ENCODE measurements around the gene TUBD1.
A peak's percentile ranks its signal among the peaks of the same experiment; 100 is the strongest.
"Not testable (repeated sequence)": the region's sequence is repeated elsewhere in the genome, so short reads cannot be mapped to it uniquely, and the experiment has no call there.

The TUBD1 gene

GRCh38 chr17:59844884-59845594, 47.7 kb downstream of the TUBD1 start:
- no peak for ATAC-seq

GRCh38 chr17:59842901-59843652, 49.7 kb downstream of the TUBD1 start:
- peak; percentile 69 to 72 for ATAC-seq

DNA sequence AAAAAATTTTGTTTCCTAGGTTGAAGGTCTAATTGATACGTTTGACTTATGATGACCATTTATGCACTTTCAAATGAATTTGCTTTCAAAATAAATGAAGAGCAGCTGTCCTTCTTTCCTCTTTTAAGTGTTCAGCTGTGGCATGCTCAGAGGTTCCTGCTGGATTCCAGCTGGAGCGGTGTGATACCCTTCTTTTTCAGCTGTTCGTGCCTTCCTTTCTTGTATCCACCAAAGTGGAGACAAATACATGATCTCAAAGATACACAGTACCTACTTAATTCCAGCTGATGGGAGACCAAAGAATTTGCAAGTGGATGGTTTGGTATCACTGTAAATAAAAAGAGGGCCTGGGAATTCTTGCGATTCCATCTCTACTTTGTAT, 50.9 kb downstream of the TUBD1 start:
- ATAC-seq = not testable (repeated sequence)

DNA sequence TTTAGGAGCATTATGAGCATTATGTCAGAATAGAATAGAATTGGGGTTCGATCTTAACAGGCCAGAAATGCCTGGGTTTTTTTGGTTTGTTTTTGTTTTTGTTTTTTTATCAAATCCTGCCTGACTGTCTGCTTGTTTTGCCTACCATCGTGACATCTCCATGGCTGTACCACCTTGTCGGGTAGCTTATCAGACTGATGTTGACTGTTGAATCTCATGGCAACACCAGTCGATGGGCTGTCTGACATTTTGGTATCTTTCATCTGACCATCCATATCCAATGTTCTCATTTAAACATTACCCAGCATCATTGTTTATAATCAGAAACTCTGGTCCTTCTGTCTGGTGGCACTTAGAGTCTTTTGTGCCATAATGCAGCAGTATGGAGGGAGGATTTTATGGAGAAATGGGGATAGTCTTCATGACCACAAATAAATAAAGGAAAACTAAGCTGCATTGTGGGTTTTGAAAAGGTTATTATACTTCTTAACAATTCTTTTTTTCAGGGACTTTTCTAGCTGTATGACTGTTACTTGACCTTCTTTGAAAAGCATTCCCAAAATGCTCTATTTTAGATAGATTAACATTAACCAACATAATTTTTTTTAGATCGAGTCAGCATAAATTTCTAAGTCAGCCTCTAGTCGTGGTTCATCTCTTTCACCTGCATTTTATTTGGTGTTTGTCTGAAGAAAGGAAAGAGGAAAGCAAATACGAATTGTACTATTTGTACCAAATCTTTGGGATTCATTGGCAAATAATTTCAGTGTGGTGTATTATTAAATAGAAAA, 51.5 kb downstream of the TUBD1 start:
- not testable (repeated sequence) for ATAC-seq

DNA sequence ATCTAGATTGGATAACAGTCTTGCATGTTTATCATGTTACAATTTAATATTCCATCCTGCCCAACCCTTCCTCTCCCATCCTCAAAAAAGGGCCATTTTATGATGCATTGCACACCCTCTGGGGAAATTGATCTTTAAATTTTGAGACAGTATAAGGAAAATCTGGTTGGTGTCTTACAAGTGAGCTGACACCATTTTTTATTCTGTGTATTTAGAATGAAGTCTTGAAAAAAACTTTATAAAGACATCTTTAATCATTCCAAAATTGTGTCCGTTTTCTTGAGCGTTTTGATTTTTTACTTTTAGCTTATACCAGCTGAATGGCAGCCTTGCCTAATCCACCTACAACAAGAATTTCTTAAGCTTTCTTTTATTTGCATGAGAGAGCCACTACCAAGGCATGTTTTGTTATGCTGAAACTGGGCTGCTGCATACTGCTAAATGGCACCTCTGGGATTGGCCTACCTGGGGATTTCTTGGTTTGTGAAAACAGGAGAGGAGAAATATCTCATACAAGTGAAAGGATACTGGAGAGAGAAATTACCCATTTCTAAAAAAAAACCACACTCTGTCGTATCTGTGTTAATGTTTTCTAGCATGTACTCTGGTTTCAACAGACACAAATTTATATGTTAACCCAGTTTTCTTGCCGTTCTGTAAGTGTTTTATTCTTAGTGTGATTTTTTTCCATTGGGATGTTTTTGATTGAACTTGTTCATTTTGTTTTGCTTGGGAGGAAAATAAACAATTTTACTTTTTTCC, 52.2 kb downstream of the TUBD1 start:
- ATAC-seq = no peak

GRCh38 chr17:59839651-59840328, 53.0 kb downstream of the TUBD1 start:
- no peak for ATAC-seq

DNA sequence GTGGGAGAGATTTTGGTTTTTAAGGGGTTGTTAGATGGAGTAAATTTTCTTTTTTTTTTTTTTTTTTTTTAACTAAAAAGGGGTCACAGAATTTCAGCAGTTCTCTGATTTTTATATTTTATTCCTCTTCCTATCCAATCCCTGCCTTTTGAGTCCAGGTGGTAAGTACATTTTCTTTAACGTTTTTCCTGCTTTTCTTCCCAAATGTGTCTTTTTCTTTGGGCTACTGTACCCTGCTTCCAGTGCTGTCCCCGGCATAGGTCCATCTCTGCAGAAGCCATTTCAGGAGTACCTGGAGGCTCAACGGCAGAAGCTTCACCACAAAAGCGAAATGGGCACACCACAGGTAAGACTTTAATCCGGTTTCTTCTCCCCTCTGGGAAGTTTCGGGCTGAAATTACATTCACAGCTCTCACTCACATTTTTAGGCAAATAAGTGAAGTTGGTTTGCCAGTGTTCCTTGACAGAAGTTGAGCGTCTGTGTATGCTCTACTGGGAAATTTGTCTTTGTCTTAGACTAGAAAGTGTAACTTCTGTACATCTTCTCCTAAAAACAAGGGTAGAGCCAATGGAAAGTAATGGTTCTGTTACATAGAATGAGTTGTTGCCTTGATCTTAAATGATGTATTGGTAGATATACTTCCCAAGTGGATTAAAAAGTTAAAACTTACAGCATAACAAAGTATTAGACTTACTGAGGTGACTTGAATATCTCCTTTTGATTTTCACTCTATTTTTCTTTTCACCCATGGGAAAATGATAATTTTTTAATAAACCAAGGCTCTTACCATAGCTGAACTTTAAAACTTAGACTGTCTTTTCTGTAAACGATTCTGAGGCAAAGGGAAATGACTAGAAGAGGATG, 54.5 kb downstream of the TUBD1 start:
- ATAC-seq = no peak

GRCh38 chr17:59837308-59838051, 55.3 kb downstream of the TUBD1 start:
- ATAC-seq = peak; percentile 77 to 82

DNA sequence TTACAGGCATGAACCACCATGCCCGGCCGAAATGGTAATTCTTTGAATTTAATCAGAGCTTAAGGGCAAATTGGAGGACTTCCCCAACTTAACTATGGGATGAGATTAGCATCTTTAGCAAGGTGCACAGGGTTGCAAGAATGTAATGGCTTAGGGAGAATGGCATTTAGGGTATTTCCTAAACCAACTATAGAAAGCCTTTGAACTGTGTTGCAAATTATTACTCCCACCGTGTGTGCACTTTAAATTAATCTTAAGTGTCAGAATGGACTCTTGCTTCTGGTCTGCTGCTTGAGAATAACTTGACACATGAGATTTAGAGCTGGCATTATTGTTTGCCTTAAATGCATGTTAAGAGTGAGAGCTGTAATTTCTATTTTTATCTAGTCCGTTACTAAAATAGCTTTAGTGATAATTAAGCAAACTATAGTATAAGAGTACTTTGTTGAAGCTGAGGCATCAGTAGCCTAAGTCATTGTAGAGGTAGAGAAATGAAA, 59.8 kb downstream of the TUBD1 start:
- ATAC-seq = no peak

GRCh38 chr17:59830846-59831486, 61.8 kb downstream of the TUBD1 start:
- ATAC-seq = no peak

DNA sequence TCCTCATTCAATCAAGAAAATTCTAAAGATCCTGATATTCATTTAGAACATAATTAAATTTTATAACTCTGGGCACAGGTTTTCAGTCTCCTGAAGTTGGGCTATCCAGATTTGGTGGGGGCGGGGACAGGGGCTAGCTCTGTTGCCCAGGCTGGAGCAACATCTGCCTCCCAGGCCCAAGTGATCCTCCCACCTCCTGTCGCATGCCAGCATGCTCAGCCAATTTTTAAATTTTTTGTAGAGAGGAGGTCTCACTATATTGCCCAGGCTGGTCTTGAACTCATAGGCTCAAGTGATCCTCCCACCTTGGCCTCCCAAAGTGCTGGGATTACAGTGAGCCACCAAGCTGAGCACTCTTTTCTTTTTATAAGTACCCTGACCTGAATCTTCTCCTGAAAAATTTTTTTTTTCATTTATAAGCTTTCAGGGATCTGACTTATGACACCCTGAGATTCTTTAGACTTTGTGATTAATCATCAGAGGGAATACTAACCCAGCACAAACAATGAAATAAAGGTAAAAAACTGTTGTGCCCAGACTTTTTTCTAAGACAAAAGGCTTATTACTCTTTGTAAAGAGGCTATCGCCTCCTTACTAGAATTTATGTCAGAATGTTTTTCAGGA, 62.6 kb downstream of the TUBD1 start:
- ATAC-seq = no peak

DNA sequence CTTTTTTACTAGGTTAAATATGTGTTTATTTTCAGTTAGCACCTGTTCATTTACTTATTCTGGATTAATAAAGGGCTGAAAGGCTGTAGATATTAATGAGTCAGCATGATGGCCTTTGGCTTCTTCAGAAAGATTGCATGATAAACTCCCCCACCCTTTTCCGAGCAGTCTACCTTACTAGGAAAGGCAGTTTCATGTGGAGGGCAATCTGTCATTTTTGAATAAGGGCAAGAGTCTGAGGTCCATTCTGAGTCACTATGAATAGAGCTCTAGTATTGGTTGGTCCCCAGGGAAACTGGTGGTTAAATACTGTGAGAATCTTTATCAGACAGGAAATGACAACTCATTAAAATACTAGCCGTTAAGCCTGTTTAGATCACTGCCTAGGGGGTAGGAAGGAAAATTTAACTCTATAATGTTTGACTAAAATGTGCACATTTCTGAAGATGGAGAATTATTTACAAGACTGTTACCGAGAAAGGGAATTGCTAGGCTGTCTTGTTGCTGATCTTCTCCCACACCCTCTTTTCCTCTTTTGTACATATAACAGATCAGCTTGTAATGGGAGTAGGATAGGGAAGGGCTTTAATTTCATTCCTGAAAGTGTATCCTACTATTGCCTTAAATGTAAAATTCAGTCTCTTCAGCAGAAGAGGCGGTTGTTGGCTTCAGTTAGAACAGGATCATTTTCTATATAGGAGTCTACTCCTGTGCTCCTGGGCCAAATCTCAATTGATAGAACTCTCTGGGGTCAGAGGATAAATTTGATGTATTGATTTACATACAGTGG, 63.3 kb downstream of the TUBD1 start:
- ATAC-seq = peak; percentile 81

- peak; percentile 4 to 15 for ATAC-seq
Observed at GRCh38 chr17:59828819-59829216, 63.9 kb downstream of the TUBD1 start.

GRCh38 chr17:59828478-59828760, 64.3 kb downstream of the TUBD1 start:
- no peak for ATAC-seq

DNA sequence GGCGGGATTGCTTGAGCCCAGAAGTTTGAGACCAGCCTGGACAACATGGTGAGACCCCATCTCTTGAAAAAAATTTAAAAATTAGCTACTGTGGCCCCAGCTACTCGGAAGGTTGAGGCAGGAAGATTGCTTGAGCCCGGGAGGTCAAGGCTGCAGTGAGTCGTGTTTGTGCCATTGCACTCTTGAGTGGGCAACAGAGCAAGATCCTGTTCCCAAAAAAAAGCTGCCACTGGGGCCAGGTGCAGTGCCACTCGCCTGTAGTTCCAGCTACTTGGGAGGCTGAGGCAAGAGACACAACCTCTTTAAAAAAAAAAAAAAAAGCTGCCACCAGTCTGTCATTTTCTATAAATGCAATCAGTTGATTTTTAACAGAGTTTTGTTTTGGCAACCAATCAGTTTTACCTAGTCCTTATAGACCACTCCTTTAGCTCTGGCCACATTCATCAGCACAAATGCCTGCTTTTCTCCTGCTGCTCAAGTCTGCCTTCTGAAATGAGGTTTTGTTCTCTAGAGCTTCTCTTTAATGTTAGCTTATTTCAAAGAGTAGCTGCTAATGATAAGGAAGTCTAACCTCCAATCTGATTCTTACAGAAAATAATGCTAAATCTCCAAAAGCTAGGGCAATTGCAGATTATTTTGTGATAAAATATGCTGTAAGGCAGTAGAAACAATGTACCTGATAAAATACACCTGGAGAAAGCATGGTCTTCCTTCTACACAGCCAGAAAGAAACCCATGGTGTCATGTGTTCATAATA, 64.8 kb downstream of the TUBD1 start:
- ATAC-seq = no peak

DNA sequence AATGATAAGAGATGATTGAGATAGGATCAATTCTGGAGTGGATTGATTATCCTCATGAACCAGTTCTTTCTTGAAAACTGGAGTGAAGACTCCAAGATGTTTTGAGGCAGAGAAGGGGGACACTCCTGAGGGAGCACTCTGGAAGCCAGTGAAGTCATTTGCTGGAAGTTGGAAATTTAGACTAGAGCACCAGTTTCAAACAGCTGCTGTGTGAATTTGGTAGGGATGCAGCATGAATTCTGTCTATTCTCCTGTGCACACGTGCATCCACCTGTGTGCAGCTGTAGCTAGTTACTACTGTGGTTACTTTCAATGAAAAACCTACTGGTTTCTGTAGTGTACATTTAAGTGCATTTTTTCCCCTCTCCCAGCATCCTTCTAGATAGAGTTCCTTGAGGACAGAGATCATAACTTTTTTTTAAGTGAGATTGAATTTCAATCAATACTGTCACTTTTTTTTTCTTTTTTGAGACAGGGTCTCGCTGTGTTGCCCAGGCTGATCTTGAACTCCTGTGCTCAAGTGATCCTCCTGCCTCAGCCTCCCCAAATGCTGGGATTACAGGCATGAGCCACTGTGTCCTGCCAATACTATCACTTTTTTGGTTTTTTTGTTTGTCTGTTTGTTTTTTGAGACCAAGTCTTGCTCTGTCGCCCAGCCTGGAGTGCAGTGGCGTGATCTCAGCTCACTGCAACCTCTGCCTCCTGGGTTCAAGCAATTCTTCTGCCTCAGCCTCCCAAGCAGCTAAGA, 65.9 kb downstream of the TUBD1 start:
- ATAC-seq = no peak
